ENCODE measurements around the gene METTL2A. TPM values are rescaled to one million over a fixed set of nuclear protein-coding genes. Genes with fewer than 3 reads are reported as not detected.
A peak's percentile ranks its signal among the peaks of the same experiment; 100 is the strongest.
"Not testable (repeated sequence)": the region's sequence is repeated elsewhere in the genome, so short reads cannot be mapped to it uniquely, and the experiment has no call there.

METTL2A gene
- total RNA-seq, 4 donors from 2014 or later: 1.5 to 18.9 (median 9.8) TPM

DNA sequence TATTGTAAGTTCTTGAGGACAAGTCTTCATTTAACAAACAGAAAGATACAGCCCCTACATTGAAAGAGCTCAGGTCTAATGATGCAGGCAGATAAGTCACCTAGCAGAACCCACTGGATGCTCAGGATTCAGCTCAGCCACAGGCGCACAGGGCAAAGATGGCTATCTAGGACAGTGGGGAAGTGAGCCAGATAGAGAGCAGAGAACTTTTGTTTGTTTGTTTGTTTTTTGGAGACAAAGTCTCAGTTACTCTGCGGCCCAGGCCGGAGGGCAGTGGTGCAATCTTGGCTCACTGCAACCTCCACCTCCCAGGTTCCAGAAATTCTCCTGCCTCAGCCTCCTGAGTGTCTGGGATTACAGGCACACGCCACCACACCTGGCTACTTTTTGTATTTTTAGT is 20.4 kb downstream of the METTL2A start:
- 90 to 93% methylated on average over 3 to 4 of the region's 4 CpGs for WGBS, 2 donors (ENCODE audit: low coverage in 1 of 2)
- H3K27me3 ChIP-seq: no peaks in the 10 kb centered on the region
- TF ChIP-seq, protein P1, sequence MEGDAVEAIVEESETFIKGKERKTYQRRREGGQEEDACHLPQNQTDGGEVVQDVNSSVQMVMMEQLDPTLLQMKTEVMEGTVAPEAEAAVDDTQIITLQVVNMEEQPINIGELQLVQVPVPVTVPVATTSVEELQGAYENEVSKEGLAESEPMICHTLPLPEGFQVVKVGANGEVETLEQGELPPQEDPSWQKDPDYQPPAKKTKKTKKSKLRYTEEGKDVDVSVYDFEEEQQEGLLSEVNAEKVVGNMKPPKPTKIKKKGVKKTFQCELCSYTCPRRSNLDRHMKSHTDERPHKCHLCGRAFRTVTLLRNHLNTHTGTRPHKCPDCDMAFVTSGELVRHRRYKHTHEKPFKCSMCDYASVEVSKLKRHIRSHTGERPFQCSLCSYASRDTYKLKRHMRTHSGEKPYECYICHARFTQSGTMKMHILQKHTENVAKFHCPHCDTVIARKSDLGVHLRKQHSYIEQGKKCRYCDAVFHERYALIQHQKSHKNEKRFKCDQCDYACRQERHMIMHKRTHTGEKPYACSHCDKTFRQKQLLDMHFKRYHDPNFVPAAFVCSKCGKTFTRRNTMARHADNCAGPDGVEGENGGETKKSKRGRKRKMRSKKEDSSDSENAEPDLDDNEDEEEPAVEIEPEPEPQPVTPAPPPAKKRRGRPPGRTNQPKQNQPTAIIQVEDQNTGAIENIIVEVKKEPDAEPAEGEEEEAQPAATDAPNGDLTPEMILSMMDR (IDR thresholded peaks at IDR 0.05): no peak
- no peak for TF ChIP-seq POLR2A (IDR thresholded peaks at IDR 0.05)
- TF ChIP-seq POLR2AphosphoS5 (IDR thresholded peaks at IDR 0.05): no peak
- no peak for TF ChIP-seq EP300 (IDR thresholded peaks at IDR 0.05; ENCODE audit: low read depth)
- H3K9me3 ChIP-seq: no peaks in the 10 kb centered on the region
- no peak for DNase-seq
- intact Hi-C loops (cut with DNase I; ENCODE audit: low total_unique reads) (no loop called here), in situ Hi-C loops (cut with MboI; ENCODE audit: low pct_ligation_motif_present in 1 of 4, low pct_unique_long_range_greater_than_20kb in 1 of 4, low sequenced_read_pairs in 3 of 4) (no loop called here)
- H3K4me1 ChIP-seq: no peaks in the 10 kb centered on the region
- H3K27ac ChIP-seq: no peak overlapping the region
- H3K4me3 ChIP-seq: no peak overlapping the region
- H3K36me3 ChIP-seq: peaks cover 0 to 72% (median 31%) of the 10 kb centered on the region in 4 donors

DNA sequence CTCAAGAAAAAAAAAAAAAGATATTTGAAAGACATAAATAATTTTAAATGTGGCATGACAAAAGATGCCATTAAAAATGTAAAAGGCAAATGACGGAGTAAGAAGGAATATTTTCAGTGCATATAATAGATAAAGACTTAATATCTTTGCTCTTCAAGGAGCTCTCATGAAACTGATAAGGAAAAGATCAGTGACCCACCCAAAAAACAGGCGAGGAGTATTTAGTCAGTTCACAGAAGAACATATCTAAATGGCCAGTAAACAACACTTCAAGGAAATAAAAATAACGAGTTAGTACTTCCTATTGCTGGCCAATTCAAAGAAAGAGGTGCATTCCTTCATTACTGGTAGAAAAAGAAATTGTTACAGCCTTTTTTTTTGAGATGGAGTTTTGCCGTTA is 22.1 kb downstream of the METTL2A start:
- WGBS, 2 donors (ENCODE audit: low coverage in 1 of 2): 79 to 85% methylated on average over 3 to 4 of the region's 4 CpGs
- H3K27me3 ChIP-seq; DNase-seq; H3K9me3 ChIP-seq; H3K4me3 ChIP-seq; H3K4me1 ChIP-seq; intact Hi-C loops (cut with DNase I; ENCODE audit: low total_unique reads); in situ Hi-C loops (cut with MboI; ENCODE audit: low pct_ligation_motif_present in 1 of 4, low pct_unique_long_range_greater_than_20kb in 1 of 4, low sequenced_read_pairs in 3 of 4); H3K27ac ChIP-seq: not testable (repeated sequence)
- H3K36me3 ChIP-seq: peaks cover 0 to 68% (median 31%) of the 10 kb centered on the region in 4 donors

DNA sequence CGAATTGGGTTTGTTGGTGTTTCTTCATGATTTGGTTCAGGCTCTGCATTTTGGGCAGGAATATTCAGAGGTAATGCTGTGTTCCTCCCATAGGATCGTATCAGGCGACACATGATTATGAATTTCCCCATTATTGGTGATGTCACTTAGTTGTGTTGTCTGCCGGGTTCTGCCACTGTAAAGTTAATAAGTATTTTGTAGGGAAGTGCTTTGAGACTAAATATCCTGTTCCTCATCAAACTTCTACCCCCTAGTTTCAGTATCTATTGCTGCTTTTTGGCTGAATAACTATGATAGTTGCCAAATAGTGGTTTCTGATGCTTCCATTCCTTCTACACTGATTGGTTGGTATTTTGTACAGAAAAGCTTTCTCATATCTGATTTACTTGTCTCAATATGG is 28.5 kb downstream of the METTL2A start:
- peaks cover 0 to 15% (median 7%) of the 10 kb centered on the region in 4 donors for H3K36me3 ChIP-seq
- H3K4me1 ChIP-seq; H3K27ac ChIP-seq; intact Hi-C loops (cut with DNase I; ENCODE audit: low total_unique reads); H3K27me3 ChIP-seq; H3K9me3 ChIP-seq; DNase-seq; in situ Hi-C loops (cut with MboI; ENCODE audit: low pct_ligation_motif_present in 1 of 4, low pct_unique_long_range_greater_than_20kb in 1 of 4, low sequenced_read_pairs in 3 of 4); H3K4me3 ChIP-seq: not testable (repeated sequence)
- 75 to 93% methylated on average over 1 to 4 of the region's 4 CpGs for WGBS, 2 donors (ENCODE audit: low coverage in 1 of 2)

DNA sequence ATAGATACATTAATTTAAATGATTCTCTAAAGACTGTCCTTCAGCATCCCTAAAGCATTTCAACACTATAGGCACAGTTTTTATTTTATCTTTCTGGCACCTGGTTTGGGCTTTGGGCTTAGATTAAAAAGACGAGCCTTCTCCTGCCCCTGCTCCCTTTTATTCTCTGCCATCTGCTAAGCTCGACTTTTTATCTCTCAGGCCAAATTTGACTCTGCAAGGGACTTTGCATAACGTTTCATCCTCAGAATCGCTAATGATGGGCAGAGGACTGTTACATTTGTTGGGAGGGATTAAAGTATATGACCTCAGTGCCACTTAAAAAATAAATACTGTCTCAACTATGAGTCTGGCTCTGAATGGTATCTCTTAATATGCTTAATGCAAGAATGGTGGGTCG is 29.3 kb downstream of the METTL2A start:
- H3K27me3 ChIP-seq; in situ Hi-C loops (cut with MboI; ENCODE audit: low pct_ligation_motif_present in 1 of 4, low pct_unique_long_range_greater_than_20kb in 1 of 4, low sequenced_read_pairs in 3 of 4); H3K27ac ChIP-seq; H3K4me1 ChIP-seq; intact Hi-C loops (cut with DNase I; ENCODE audit: low total_unique reads); H3K4me3 ChIP-seq; DNase-seq; H3K36me3 ChIP-seq; H3K9me3 ChIP-seq: not testable (repeated sequence)
- WGBS, 2 donors (ENCODE audit: low coverage in 1 of 2): 82 to 100% methylated on average over 1 to 5 of the region's 5 CpGs

DNA sequence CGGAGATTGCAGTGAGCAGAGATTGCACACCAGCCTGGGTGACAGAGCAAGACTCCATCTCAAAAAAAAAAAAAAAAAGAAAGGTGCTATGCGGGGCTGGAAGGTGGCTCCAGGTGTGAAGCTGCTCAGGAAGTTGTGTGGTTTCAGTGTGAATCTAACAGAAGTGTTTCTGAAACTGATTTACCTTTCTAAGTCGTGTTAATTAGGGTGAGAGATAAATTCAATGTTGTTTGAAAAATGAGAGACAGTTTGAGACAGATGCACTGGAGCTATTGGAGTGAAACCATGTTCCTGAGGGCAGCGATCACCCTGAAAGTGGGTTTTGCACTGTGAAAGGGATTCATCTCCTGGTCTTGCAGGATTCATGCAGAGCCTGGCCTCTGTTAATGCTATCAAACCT is 30.0 kb downstream of the METTL2A start:
- H3K4me3 ChIP-seq; H3K27ac ChIP-seq; H3K4me1 ChIP-seq; DNase-seq; H3K9me3 ChIP-seq; intact Hi-C loops (cut with DNase I; ENCODE audit: low total_unique reads); H3K36me3 ChIP-seq; in situ Hi-C loops (cut with MboI; ENCODE audit: low pct_ligation_motif_present in 1 of 4, low pct_unique_long_range_greater_than_20kb in 1 of 4, low sequenced_read_pairs in 3 of 4); H3K27me3 ChIP-seq: not testable (repeated sequence)
- 66 to 85% methylated on average over 4 of the region's 4 CpGs for WGBS, 2 donors (ENCODE audit: low coverage in 1 of 2)

DNA sequence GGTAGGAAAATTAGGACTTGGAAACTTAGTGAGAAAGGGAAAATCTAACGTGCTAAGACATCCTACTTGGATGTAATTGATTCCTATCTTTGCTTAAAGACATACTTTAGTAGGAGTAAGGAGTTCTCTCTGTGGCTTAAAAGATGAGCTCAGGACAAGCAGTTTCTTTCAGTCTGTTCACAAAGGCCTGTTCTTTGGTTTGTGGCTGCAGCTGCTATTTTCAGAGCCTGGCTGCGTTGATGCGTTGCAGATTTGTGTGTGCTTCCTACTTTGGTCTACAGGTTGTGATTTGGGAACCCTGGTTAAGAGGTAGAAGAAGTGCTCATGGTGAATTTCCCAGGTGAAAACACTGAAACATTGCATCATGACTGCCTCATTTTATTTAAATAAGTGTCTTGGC is 30.4 kb downstream of the METTL2A start:
- H3K27ac ChIP-seq; H3K36me3 ChIP-seq; H3K4me3 ChIP-seq; H3K27me3 ChIP-seq; intact Hi-C loops (cut with DNase I; ENCODE audit: low total_unique reads); H3K4me1 ChIP-seq; H3K9me3 ChIP-seq; in situ Hi-C loops (cut with MboI; ENCODE audit: low pct_ligation_motif_present in 1 of 4, low pct_unique_long_range_greater_than_20kb in 1 of 4, low sequenced_read_pairs in 3 of 4): not testable (repeated sequence)
- DNase-seq: peak; percentile 28
- whole genome bisulfite sequencing, 2 donors (ENCODE audit: low coverage in 1 of 2): 71 to 83% methylated on average over 1 to 3 of the region's 3 CpGs

DNA sequence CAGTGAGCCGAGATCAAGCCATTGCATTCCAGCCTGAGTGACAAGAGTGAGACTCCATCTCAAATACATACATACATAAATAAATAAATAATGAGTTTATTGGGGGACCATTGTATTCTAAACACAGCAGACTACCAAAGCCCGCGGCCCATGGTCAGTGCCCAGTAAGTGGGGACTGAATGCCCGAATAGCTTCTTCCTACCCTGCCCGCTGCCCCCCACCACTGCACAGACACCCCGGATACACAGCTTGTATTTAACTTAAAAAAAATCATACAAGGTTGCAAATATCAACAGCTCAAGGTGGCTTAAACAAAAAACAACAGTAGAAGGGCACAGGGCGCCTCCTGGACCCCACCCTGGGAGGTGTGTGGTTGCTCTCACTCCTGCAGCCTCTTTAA is 32.3 kb downstream of the METTL2A start:
- in situ Hi-C loops (cut with MboI; ENCODE audit: low pct_ligation_motif_present in 1 of 4, low pct_unique_long_range_greater_than_20kb in 1 of 4, low sequenced_read_pairs in 3 of 4): no loop called here
- Histone ChIP-seq H3K27me3 (no peaks in the 10 kb centered on the region), H3K4me3 (no peak overlapping the region), H3K27ac (no peak overlapping the region), H3K36me3 (no peaks in the 10 kb centered on the region), H3K4me1 (no peaks in the 10 kb centered on the region), H3K9me3 (no peaks in the 10 kb centered on the region)
- DNase-seq: no peak
- TF ChIP-seq POLR2A (IDR thresholded peaks at IDR 0.05) (no peak), POLR2AphosphoS5 (IDR thresholded peaks at IDR 0.05) (no peak), EP300 (IDR thresholded peaks at IDR 0.05; ENCODE audit: low read depth) (no peak)
- TF ChIP-seq, protein P1 (IDR thresholded peaks at IDR 0.05): no peak
- 89 to 96% methylated on average over 5 to 7 of the region's 7 CpGs for WGBS, 2 donors (ENCODE audit: low coverage in 1 of 2)
- intact Hi-C loops (cut with DNase I; ENCODE audit: low total_unique reads): no loop called here

DNA sequence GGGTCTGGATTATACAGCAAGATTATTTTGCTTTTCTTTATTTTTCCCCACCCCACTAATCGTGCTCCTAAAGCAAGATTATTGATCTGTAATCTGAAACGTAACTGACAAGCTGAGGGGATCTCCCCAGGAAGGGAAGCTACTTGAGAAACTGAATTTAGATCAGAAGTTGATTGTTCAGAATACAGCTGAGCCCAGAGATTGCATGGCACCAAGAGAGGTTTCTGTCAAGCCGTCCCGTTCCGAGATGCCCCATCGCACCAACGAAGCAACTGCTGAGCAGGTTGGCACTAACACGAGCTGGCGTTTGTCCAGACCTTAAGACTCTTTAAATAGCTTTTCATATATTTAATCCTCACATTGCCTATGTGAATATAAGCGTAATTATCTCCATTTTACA is 34.8 kb downstream of the METTL2A start:
- DNase-seq; H3K9me3 ChIP-seq; H3K4me3 ChIP-seq; intact Hi-C loops (cut with DNase I; ENCODE audit: low total_unique reads); in situ Hi-C loops (cut with MboI; ENCODE audit: low pct_ligation_motif_present in 1 of 4, low pct_unique_long_range_greater_than_20kb in 1 of 4, low sequenced_read_pairs in 3 of 4); H3K4me1 ChIP-seq; H3K27ac ChIP-seq; H3K36me3 ChIP-seq; H3K27me3 ChIP-seq: not testable (repeated sequence)
- WGBS, 2 donors (ENCODE audit: low coverage in 1 of 2): 66 to 71% methylated on average over 9 to 10 of the region's 10 CpGs

DNA sequence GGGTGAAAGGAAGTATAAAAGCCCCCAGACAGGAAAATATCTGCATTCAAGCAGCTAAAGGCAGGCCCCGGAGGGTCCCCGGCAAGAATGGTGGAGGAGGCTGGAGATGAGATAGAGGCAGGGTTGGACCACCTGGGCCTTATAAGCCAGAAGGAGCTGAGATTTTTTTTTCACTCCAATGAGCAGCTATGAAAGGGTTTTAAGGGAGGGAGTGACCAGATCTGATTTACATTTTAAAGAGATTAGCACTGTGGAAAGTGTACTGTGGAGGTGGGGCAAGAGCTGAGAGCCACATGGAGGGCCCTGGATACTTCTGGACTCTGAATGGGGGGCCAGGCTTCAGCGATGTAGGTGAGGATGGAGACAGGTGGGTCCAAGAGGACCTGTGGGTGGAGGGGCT is 40.7 kb downstream of the METTL2A start:
- H3K27me3 ChIP-seq; H3K4me1 ChIP-seq; H3K9me3 ChIP-seq; H3K27ac ChIP-seq; H3K36me3 ChIP-seq; DNase-seq; intact Hi-C loops (cut with DNase I; ENCODE audit: low total_unique reads); in situ Hi-C loops (cut with MboI; ENCODE audit: low pct_ligation_motif_present in 1 of 4, low pct_unique_long_range_greater_than_20kb in 1 of 4, low sequenced_read_pairs in 3 of 4); H3K4me3 ChIP-seq: not testable (repeated sequence)
- WGBS, 2 donors (ENCODE audit: low coverage in 1 of 2): 83 to 89% methylated on average over 3 of the region's 3 CpGs

All from transverse colon (tissue), 4 donors.